ENCODE data around the gene ATP6AP1. TPM values are rescaled to one million over a fixed set of nuclear protein-coding genes. Genes with fewer than 3 reads are reported as not detected.

The ATP6AP1 gene
- total and polyA plus RNA-seq, 2 donors (not counting 1 experiment from before 2014, with no cell fraction given) = 47.1 to 57.7 TPM

DNA sequence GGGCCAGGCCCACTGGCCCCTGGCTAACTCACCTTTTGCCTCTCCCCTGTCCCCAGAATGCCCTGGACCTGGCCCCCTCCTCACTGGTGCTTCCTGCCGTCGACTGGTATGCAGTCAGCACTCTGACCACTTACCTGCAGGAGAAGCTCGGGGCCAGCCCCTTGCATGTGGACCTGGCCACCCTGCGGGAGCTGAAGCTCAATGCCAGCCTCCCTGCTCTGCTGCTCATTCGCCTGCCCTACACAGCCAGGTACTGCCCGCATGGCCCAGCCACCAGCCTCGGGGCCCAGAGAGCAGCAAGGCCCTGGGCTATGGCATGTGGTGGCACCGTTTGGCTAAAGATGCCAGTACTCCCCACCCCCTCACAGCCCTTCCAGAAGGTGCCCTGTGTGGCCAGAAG, 3.7 kb downstream of the ATP6AP1 start:
- Histone ChIP-seq H3K4me1 (ENCODE audit: control insufficient read depth in 2 of 2, insufficient read depth in 2 of 2, low read length in 2 of 2) (peaks cover 9 to 21% of the 10 kb centered on the region in 2 donors), H4K20me1 (ENCODE audit: control insufficient read depth, insufficient read depth, low read length, poor library complexity, severe bottlenecking) (no peaks in the 10 kb centered on the region), H3K9ac (ENCODE audit: low read length) (no peak overlapping the region), H2AFZ (ENCODE audit: insufficient read depth, low read depth, low read length, poor library complexity, severe bottlenecking) (no peak overlapping the region), H3K4me3 (ENCODE audit: control extremely low read depth in 1 of 5, extremely low read depth in 1 of 5, insufficient read depth in 1 of 5, low read depth in 2 of 5, low read length in 4 of 5) (no peak overlapping the region), H3K27me3 (replicated peaks in 1 of 4; ENCODE audit: control extremely low read depth in 1 of 4, control insufficient read depth in 3 of 4, insufficient read depth in 4 of 4, low read length in 3 of 4) (no peaks in the 10 kb centered on the region), H3K4me2 (replicated peaks; ENCODE audit: low read depth, low read length, poor library complexity, severe bottlenecking) (no peak overlapping the region), H3K79me2 (ENCODE audit: control insufficient read depth, insufficient read depth, low read length) (peaks cover 15% of the 10 kb centered on the region), H3K9me3 (ENCODE audit: control extremely low read depth in 1 of 3, control insufficient read depth in 2 of 3, insufficient read depth in 1 of 3, low read length in 2 of 3) (no peaks in the 10 kb centered on the region), H3K27ac (ENCODE audit: low read length in 2 of 2) (no peak overlapping the region), H3K36me3 (replicated peaks in 1 of 2; ENCODE audit: control extremely low read depth in 1 of 2, control insufficient read depth in 1 of 2, extremely low read depth in 1 of 2, insufficient read depth in 2 of 2, low read length in 1 of 2) (peaks cover 0 to 8% of the 10 kb centered on the region in 2 experiments)
- ChIA-PET CTCF (no interaction called here), POLR2A (no interaction called here)
- no peak for TF ChIP-seq EZH2 (IDR thresholded peaks at IDR 0.05; ENCODE audit: borderline replicate concordance, insufficient read depth, low read depth, low read length, poor library complexity, severe bottlenecking)
- TF ChIP-seq, protein P1, sequence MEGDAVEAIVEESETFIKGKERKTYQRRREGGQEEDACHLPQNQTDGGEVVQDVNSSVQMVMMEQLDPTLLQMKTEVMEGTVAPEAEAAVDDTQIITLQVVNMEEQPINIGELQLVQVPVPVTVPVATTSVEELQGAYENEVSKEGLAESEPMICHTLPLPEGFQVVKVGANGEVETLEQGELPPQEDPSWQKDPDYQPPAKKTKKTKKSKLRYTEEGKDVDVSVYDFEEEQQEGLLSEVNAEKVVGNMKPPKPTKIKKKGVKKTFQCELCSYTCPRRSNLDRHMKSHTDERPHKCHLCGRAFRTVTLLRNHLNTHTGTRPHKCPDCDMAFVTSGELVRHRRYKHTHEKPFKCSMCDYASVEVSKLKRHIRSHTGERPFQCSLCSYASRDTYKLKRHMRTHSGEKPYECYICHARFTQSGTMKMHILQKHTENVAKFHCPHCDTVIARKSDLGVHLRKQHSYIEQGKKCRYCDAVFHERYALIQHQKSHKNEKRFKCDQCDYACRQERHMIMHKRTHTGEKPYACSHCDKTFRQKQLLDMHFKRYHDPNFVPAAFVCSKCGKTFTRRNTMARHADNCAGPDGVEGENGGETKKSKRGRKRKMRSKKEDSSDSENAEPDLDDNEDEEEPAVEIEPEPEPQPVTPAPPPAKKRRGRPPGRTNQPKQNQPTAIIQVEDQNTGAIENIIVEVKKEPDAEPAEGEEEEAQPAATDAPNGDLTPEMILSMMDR (IDR thresholded peaks at IDR 0.05) = no peak
- H3K9me3 Mint-ChIP-seq (ENCODE audit: insufficient read depth) = no peaks in the 10 kb centered on the region
- no peak for DNase-seq
- H3K4me1 Mint-ChIP-seq = peaks cover 29% of the 10 kb centered on the region
- no peak overlapping the region for H3K27ac Mint-ChIP-seq
- ATAC-seq (ENCODE audit: low read depth) = no peak
- intact Hi-C loops (cut with micrococcal nuclease) = no loop called here
- 100% methylated on average over 4 of the region's 8 CpGs for WGBS (ENCODE audit: insufficient coverage)
- H3K4me3 Mint-ChIP-seq = no peak overlapping the region
- H3K27me3 Mint-ChIP-seq = no peaks in the 10 kb centered on the region

DNA sequence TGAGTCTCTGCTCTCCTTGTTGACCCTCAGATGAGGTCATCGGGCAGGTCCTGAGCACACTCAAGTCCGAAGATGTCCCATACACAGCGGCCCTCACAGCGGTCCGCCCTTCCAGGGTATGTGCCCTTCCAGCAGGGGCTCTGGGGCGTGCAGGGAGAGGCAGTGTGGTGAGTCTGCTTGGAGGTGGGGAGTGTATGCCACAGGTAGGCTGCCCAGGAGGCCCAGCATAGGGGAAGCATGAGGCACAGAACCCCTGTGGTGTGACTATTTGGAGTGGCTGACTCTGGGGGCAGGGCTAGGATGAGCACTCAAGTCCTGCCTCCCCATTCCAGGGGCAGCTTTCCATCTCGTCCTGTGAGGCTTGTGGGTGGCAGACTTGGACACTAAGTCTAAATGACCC, 5.1 kb downstream of the ATP6AP1 start:
- Histone ChIP-seq H3K4me3 (ENCODE audit: control extremely low read depth in 1 of 5, extremely low read depth in 1 of 5, insufficient read depth in 1 of 5, low read depth in 2 of 5, low read length in 4 of 5) (no peak overlapping the region), H3K4me1 (ENCODE audit: control insufficient read depth in 2 of 2, insufficient read depth in 2 of 2, low read length in 2 of 2) (peaks cover 16 to 26% of the 10 kb centered on the region in 2 donors), H3K27ac (ENCODE audit: low read length in 2 of 2) (no peak overlapping the region), H4K20me1 (ENCODE audit: control insufficient read depth, insufficient read depth, low read length, poor library complexity, severe bottlenecking) (peaks cover 6% of the 10 kb centered on the region), H3K4me2 (replicated peaks; ENCODE audit: low read depth, low read length, poor library complexity, severe bottlenecking) (no peak overlapping the region), H2AFZ (ENCODE audit: insufficient read depth, low read depth, low read length, poor library complexity, severe bottlenecking) (no peak overlapping the region), H3K27me3 (replicated peaks in 1 of 4; ENCODE audit: control extremely low read depth in 1 of 4, control insufficient read depth in 3 of 4, insufficient read depth in 4 of 4, low read length in 3 of 4) (no peaks in the 10 kb centered on the region), H3K79me2 (ENCODE audit: control insufficient read depth, insufficient read depth, low read length) (peaks cover 29% of the 10 kb centered on the region), H3K9ac (ENCODE audit: low read length) (no peak overlapping the region), H3K36me3 (replicated peaks in 1 of 2; ENCODE audit: control extremely low read depth in 1 of 2, control insufficient read depth in 1 of 2, extremely low read depth in 1 of 2, insufficient read depth in 2 of 2, low read length in 1 of 2) (peaks cover 0 to 8% of the 10 kb centered on the region in 2 experiments), H3K9me3 (ENCODE audit: control extremely low read depth in 1 of 3, control insufficient read depth in 2 of 3, insufficient read depth in 1 of 3, low read length in 2 of 3) (no peaks in the 10 kb centered on the region)
- 100% methylated on average over 5 of the region's 7 CpGs for WGBS (ENCODE audit: insufficient coverage)
- no peak for DNase-seq
- POLR2A ChIA-PET = no interaction called here
- Mint-ChIP-seq H3K27me3 (no peaks in the 10 kb centered on the region), H3K9me3 (ENCODE audit: insufficient read depth) (no peaks in the 10 kb centered on the region), H3K27ac (no peak overlapping the region), H3K4me3 (no peak overlapping the region), H3K4me1 (peaks cover 30% of the 10 kb centered on the region)
- ATAC-seq (ENCODE audit: low read depth) = no peak
- intact Hi-C loops (cut with micrococcal nuclease) = no loop called here
- CTCF ChIA-PET = no interaction called here
- TF ChIP-seq, protein P1 (IDR thresholded peaks at IDR 0.05) = no peak
- TF ChIP-seq EZH2 (IDR thresholded peaks at IDR 0.05; ENCODE audit: borderline replicate concordance, insufficient read depth, low read depth, low read length, poor library complexity, severe bottlenecking) = no peak
